LNCaP clone FGC (cell line): ENCODE results near the gene PKD1.

ENCODE experiments used
- DNase-seq: peaks from one replicate; pipeline ENCODE4 v3.0.0-alpha.2; 2011; ENCODE audit warnings: low read depth
- H3K4me3 ChIP-seq: 2 replicates; pipeline ENCODE4 v1.5.1; 2011; ENCODE audit warnings: mild to moderate bottlenecking, low read depth, low read length, control low read depth
- TF ChIP-seq, protein P1 (sequence below): IDR thresholded peaks from 2 replicates; pipeline ENCODE4 v1.5.1; 2012; ENCODE audit warnings: mild to moderate bottlenecking; ENCODE audit not compliant: control insufficient read depth, insufficient read depth; ENCODE audit errors: extremely low read depth

The PKD1 gene

DNA sequence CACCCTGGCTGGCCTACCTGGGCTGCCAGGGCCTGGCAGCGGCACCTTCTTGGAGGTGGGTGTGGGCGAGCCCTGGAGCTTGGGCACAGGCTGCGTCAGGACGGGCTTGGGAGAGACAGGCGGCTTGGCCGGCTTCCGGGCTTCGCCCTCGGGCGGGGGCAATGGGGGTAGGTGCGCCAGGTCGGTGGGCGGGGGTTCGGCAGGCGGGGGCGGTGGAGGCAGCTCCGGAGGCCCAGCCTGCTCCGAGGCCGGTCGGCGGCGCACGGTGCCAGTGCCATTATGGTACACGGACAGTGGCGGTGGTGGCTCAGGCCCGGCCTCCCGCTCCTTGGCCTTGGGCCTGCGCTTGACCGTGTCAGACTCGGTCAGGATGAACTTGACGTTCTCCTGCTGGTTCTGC, 43.9 kb upstream of the PKD1 start:
- no peak for DNase-seq
- TF ChIP-seq, protein P1, sequence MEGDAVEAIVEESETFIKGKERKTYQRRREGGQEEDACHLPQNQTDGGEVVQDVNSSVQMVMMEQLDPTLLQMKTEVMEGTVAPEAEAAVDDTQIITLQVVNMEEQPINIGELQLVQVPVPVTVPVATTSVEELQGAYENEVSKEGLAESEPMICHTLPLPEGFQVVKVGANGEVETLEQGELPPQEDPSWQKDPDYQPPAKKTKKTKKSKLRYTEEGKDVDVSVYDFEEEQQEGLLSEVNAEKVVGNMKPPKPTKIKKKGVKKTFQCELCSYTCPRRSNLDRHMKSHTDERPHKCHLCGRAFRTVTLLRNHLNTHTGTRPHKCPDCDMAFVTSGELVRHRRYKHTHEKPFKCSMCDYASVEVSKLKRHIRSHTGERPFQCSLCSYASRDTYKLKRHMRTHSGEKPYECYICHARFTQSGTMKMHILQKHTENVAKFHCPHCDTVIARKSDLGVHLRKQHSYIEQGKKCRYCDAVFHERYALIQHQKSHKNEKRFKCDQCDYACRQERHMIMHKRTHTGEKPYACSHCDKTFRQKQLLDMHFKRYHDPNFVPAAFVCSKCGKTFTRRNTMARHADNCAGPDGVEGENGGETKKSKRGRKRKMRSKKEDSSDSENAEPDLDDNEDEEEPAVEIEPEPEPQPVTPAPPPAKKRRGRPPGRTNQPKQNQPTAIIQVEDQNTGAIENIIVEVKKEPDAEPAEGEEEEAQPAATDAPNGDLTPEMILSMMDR: no peak
- H3K4me3 ChIP-seq: no peak overlapping the region

DNA sequence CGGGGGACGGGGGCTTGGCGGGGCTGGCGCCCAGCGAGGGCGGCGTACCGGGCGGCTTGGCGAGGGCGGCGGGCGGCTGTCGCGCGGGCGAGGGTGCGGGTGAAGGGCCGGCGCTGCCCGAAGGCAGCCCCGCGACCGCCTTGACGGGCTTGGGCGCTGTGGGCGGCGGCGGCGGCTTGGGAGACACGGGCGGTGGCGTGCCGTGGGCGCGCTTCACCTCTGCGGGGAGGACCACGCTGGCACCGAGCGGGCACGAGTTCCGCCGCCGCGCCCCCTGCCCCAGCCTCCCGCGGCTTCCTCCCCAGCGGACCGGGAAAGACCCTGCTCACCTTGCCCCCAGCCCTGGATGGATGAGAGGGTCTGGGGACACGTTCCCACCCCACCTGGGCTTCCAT, 43.4 kb upstream of the PKD1 start:
- no peak overlapping the region for H3K4me3 ChIP-seq

DNA sequence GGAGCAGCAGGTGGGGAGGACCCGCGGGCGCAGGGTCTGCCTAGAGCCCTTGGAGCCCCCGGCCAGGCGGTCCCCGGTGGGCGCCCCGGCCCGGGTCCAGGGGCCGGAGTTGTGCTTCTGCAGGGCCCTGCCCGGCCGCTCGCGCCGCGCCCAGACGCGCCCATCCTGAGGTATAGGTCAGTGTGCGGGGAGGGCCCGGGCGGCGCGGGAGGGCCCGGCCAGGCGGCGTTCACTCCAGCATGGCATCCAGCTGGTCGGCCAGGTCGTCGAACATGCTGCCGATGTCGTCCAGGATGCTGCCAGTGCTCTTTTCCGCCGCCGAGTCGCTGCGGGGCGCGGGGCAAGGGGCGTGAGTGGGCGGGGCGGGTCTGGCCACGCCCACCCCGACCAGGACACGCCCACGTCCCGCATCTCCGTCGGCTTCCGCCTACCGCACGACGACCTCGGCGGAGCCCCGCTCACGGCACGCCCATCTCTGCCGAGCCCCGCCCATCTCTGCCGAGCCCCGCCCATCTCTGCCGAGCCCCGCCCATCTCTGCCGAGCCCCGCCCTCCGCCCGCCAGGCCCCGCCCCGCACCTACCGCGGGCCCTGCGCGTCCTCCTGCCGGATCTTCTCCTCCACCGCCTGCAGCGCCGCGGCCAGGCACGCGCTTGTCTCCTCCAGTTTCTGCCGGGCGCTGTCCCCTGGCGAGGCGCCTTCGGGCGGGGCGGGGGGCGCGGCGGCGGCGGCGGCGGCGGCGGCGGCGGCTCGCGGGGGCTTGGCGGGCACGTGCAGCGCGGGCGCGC, 42.8 kb upstream of the PKD1 start:
- H3K4me3 ChIP-seq: no peak overlapping the region
- no peak for DNase-seq
- TF ChIP-seq, protein P1: no peak

More for the DNA sequence above, 43.4 kb upstream of the PKD1 start:
- no peak for DNase-seq
- TF ChIP-seq, protein P1: no peak

DNA sequence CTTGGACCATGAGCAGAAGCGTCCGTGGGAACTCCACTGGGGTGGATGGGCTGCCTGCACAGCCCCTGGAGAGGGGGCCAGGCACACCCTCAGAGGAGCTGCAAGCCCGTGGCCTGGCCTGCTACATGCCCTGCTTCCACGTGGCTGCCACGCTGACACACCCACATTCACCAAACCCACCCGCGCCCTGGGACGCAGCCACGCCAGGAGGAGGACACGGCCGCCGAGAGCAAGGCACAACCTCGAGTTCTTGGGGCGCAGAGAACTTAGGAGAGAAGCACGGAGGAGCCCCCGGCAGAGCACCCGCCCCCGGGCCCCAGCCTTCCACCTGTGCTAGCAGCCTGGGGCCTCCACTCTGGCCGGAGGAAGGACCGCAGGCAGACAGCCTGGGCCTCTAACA, 41.9 kb upstream of the PKD1 start:
- TF ChIP-seq, protein P1: no peak
- no peak for DNase-seq
- no peak overlapping the region for H3K4me3 ChIP-seq

DNA sequence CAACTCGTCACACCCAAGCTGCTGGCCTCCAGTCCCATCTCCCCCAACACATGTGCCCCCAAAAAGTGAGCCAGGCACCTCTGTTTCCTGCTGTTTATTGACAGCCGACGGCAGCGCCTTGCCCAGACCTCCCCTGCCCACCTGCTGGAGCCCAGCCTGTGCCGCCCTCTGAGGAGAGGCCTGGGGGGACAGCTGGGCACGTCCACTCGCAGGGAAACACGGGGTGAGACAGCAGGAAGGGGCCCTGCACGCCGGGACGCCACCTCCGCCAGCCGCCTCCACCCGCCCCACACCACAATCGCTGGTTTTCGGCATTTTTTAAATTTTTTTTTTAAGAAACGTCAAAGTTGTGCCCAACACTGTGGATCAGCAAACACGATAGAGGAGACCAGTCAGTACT, 41.4 kb upstream of the PKD1 start:
- TF ChIP-seq, protein P1: no peak
- DNase-seq: no peak
- H3K4me3 ChIP-seq: no peak overlapping the region

DNA sequence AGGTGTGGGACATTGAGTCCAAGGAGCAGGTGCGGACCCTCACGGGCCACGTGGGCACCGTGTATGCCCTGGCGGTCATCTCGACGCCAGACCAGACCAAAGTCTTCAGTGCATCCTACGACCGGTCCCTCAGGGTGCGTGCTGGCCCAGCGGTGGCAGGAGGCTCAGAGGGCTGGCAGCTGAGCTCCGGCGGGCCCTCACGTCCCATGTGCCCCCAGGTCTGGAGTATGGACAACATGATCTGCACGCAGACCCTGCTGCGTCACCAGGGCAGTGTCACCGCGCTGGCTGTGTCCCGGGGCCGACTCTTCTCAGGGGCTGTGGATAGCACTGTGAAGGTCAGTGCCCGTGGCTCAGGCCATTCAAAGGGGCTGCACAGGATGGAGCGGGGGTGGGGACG, 40.3 kb upstream of the PKD1 start:
- TF ChIP-seq, protein P1: no peak
- no peak overlapping the region for H3K4me3 ChIP-seq
- no peak for DNase-seq

DNA sequence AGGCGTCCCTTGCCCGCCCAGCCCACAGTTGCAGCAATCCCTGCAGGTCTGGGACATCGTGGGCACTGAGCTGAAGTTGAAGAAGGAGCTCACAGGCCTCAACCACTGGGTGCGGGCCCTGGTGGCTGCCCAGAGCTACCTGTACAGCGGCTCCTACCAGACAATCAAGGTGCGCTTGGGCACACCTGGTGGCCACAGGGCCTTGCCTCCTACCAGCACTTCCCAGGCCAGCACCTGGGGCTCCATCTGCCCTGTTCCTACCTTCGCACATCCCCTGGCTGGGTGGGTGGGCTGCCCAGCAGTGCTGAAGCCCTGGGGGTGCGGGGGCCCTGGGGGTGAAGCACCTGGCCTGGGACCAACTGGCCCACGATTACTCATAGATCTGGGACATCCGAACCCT, 39.8 kb upstream of the PKD1 start:
- no peak for DNase-seq
- TF ChIP-seq, protein P1: no peak
- no peak overlapping the region for H3K4me3 ChIP-seq
